GM23338 (cell line): ENCODE results near the gene MBL2. TPM values are rescaled to one million over a fixed set of nuclear protein-coding genes. Genes with fewer than 3 reads are reported as not detected.

Source experiments
- ATAC-seq: fragments of 200-7000 bp; cut with Tn5 transposase; 3 replicates; pipeline ENCODE4 v1.9.1; 2020
- DNase-seq: peaks from one replicate; pipeline ENCODE4 v3.0.0-alpha.2; 2015; ENCODE audit warnings: low spot score
- H2AFZ ChIP-seq: fragments of 200-600 bp; sonication (generic); 2 replicates; pipeline ENCODE4 v1.8.0; 2016; ENCODE audit warnings: antibody characterized with exemption, mild to moderate bottlenecking, moderate library complexity
- H3F3A ChIP-seq: fragments of 200-600 bp; sonication (generic); replicated peaks from 2 replicates; pipeline ENCODE4 v1.8.0; 2017; ENCODE audit warnings: antibody characterized with exemption, mixed run types, low read depth
- H3K27ac ChIP-seq: fragments of 200-600 bp; sonication (generic); 2 replicates; pipeline ENCODE4 v1.6.1; 2016; ENCODE audit warnings: low read depth
- H3K27me3 ChIP-seq: fragments of 200-600 bp; sonication (generic); 2 replicates; pipeline ENCODE4 v1.8.0; 2016; ENCODE audit warnings: mild to moderate bottlenecking, mixed run types, moderate library complexity; ENCODE audit not compliant: insufficient read depth
- H3K36me3 ChIP-seq: fragments of 200-600 bp; sonication (generic); 2 replicates; pipeline ENCODE4 v1.8.0; 2016; ENCODE audit warnings: mild to moderate bottlenecking; ENCODE audit not compliant: insufficient read depth
- H3K4me1 ChIP-seq: fragments of 200-600 bp; sonication (generic); 2 replicates; pipeline ENCODE4 v1.8.0; 2016; ENCODE audit warnings: mild to moderate bottlenecking, moderate library complexity; ENCODE audit not compliant: insufficient read depth
- H3K4me2 ChIP-seq: fragments of 200-600 bp; sonication (generic); 2 replicates; pipeline ENCODE4 v1.7.1; 2017; ENCODE audit warnings: mixed run types
- H3K4me3 ChIP-seq: fragments of 200-600 bp; sonication (generic); 2 replicates; pipeline ENCODE4 v1.6.1; 2016; ENCODE audit warnings: mixed run types
- H3K79me2 ChIP-seq: fragments of 200-600 bp; sonication (generic); replicated peaks from 2 replicates; pipeline ENCODE4 v1.8.0; 2017; ENCODE audit warnings: mild to moderate bottlenecking; ENCODE audit not compliant: insufficient read depth
- H3K9me2 ChIP-seq: fragments of 200-600 bp; sonication (generic); 2 replicates; pipeline ENCODE4 v1.8.0; 2017; ENCODE audit not compliant: insufficient read depth
- H4K20me1 ChIP-seq: fragments of 200-600 bp; sonication (generic); replicated peaks from 2 replicates; pipeline ENCODE4 v1.8.0; 2017; ENCODE audit warnings: mild to moderate bottlenecking; ENCODE audit not compliant: insufficient read depth
- H3K27ac Mint-ChIP-seq: 2 replicates; pipeline ENCODE4 v1.8.0; 2020; ENCODE audit warnings: inconsistent platforms, mild to moderate bottlenecking, moderate library complexity, mixed read lengths
- H3K27me3 Mint-ChIP-seq: 3 replicates; pipeline ENCODE4 v1.8.0; 2022; ENCODE audit warnings: low read depth, mild to moderate bottlenecking, moderate library complexity, mixed read lengths, inconsistent platforms; ENCODE audit not compliant: insufficient read depth, poor library complexity
- H3K36me3 Mint-ChIP-seq: 3 replicates; pipeline ENCODE4 v1.8.0; 2021; ENCODE audit warnings: low read depth, mild to moderate bottlenecking, inconsistent platforms, moderate library complexity, mixed read lengths
- H3K4me1 Mint-ChIP-seq: 3 replicates; pipeline ENCODE4 v1.8.0; 2020; ENCODE audit warnings: mild to moderate bottlenecking, inconsistent platforms, mixed read lengths
- H3K4me3 Mint-ChIP-seq: 3 replicates; pipeline ENCODE4 v1.8.0; 2021; ENCODE audit warnings: moderate library complexity, mild to moderate bottlenecking, inconsistent platforms, mixed read lengths
- H3K9me3 Mint-ChIP-seq: 3 replicates; pipeline ENCODE4 v1.8.0; 2020; ENCODE audit warnings: moderate library complexity, mild to moderate bottlenecking, inconsistent platforms, mixed read lengths
- JUNB ChIP-seq: IDR thresholded peaks from one replicate; pipeline ENCODE4 v1.6.1; 2016; ENCODE audit warnings: antibody characterized with exemption; ENCODE audit not compliant: unreplicated experiment
- NANOG ChIP-seq: IDR thresholded peaks from 2 replicates; pipeline ENCODE4 v1.6.1; 2016; ENCODE audit warnings: antibody characterized with exemption, borderline replicate concordance
- ZNF114 ChIP-seq: fragments of 250-450 bp; sonication (Bioruptor Pico); IDR thresholded peaks from 2 replicates; pipeline ENCODE4 v1.5.0; 2020; ENCODE audit warnings: mild to moderate bottlenecking, moderate library complexity
- polyA plus RNA-seq: library from polyadenylated mRNA; unstranded; fragments of >200 nt; fragmentation: Nextera tagmentation; extraction: Ambion mirVana; gene quantifications from 2 replicates; pipeline ENCODE4 v1.2.1, GENCODE V29; 2016
- total RNA-seq: library from RNA; depleted of rRNA; stranded (reverse); fragments of >200 nt; shearing (Covaris generic); gene quantifications from 2 replicates; pipeline ENCODE4 v1.2.3, GENCODE V29; 2014
- TF ChIP-seq, protein P1 (sequence below): fragments of 250-450 bp; sonication (Bioruptor Pico); IDR thresholded peaks from 2 replicates; pipeline ENCODE4 v1.5.0; 2020; ENCODE audit warnings: mild to moderate bottlenecking, moderate library complexity
- TF ChIP-seq, protein P2 (sequence below), 2 experiments: fragments of 200-600 bp in 1 of 2; sonication (generic) in 1 of 2; conservative IDR thresholded peaks; 2 replicates each; pipeline versions ENCODE4 v1.5.1 to v1.6.1; 2016 to 2017; ENCODE audit warnings: antibody characterized with exemption in 2 of 2, low read depth in 2 of 2, mild to moderate bottlenecking in 2 of 2, moderate library complexity in 1 of 2

Gene MBL2
- total and polyA plus RNA-seq, 2 experiments from 2014 or later: not detected

DNA sequence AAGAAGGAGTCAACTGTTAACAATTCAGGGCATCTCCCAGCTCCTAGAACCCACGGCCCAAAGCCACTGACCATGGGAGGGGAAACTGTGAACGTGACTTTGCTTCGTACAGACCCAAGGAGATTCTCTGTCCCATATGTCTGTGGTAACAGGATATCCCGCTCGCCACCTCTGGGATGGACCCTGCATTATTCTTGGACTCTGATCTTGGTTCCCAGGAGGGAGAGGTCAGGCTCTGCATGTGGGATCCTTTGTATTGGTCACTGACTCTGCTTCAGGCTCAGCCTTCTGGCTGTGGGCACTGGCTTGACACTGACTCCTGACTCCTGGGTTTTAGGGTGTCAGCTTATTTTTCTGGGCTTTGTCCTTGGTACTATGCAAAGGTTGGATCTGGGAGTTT lies 13.5 kb upstream of the MBL2 start (continued):
- TF ChIP-seq, protein P1, sequence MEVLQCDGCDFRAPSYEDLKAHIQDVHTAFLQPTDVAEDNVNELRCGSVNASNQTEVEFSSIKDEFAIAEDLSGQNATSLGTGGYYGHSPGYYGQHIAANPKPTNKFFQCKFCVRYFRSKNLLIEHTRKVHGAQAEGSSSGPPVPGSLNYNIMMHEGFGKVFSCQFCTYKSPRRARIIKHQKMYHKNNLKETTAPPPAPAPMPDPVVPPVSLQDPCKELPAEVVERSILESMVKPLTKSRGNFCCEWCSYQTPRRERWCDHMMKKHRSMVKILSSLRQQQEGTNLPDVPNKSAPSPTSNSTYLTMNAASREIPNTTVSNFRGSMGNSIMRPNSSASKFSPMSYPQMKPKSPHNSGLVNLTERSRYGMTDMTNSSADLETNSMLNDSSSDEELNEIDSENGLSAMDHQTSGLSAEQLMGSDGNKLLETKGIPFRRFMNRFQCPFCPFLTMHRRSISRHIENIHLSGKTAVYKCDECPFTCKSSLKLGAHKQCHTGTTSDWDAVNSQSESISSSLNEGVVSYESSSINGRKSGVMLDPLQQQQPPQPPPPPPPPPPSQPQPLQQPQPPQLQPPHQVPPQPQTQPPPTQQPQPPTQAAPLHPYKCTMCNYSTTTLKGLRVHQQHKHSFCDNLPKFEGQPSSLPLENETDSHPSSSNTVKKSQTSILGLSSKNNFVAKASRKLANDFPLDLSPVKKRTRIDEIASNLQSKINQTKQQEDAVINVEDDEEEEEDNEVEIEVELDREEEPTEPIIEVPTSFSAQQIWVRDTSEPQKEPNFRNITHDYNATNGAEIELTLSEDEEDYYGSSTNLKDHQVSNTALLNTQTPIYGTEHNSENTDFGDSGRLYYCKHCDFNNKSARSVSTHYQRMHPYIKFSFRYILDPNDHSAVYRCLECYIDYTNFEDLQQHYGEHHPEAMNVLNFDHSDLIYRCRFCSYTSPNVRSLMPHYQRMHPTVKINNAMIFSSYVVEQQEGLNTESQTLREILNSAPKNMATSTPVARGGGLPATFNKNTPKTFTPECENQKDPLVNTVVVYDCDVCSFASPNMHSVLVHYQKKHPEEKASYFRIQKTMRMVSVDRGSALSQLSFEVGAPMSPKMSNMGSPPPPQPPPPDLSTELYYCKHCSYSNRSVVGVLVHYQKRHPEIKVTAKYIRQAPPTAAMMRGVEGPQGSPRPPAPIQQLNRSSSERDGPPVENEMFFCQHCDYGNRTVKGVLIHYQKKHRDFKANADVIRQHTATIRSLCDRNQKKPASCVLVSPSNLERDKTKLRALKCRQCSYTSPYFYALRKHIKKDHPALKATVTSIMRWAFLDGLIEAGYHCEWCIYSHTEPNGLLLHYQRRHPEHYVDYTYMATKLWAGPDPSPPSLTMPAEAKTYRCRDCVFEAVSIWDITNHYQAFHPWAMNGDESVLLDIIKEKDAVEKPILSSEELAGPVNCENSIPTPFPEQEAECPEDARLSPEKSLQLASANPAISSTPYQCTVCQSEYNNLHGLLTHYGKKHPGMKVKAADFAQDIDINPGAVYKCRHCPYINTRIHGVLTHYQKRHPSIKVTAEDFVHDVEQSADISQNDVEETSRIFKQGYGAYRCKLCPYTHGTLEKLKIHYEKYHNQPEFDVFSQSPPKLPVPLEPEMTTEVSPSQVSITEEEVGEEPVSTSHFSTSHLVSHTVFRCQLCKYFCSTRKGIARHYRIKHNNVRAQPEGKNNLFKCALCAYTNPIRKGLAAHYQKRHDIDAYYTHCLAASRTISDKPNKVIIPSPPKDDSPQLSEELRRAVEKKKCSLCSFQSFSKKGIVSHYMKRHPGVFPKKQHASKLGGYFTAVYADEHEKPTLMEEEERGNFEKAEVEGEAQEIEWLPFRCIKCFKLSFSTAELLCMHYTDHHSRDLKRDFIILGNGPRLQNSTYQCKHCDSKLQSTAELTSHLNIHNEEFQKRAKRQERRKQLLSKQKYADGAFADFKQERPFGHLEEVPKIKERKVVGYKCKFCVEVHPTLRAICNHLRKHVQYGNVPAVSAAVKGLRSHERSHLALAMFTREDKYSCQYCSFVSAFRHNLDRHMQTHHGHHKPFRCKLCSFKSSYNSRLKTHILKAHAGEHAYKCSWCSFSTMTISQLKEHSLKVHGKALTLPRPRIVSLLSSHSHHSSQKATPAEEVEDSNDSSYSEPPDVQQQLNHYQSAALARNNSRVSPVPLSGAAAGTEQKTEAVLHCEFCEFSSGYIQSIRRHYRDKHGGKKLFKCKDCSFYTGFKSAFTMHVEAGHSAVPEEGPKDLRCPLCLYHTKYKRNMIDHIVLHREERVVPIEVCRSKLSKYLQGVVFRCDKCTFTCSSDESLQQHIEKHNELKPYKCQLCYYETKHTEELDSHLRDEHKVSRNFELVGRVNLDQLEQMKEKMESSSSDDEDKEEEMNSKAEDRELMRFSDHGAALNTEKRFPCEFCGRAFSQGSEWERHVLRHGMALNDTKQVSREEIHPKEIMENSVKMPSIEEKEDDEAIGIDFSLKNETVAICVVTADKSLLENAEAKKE (CRISPR knock-in tag): no peak
- no peak for TF ChIP-seq ZNF114 (CRISPR knock-in tag)
- TF ChIP-seq, protein P2, sequence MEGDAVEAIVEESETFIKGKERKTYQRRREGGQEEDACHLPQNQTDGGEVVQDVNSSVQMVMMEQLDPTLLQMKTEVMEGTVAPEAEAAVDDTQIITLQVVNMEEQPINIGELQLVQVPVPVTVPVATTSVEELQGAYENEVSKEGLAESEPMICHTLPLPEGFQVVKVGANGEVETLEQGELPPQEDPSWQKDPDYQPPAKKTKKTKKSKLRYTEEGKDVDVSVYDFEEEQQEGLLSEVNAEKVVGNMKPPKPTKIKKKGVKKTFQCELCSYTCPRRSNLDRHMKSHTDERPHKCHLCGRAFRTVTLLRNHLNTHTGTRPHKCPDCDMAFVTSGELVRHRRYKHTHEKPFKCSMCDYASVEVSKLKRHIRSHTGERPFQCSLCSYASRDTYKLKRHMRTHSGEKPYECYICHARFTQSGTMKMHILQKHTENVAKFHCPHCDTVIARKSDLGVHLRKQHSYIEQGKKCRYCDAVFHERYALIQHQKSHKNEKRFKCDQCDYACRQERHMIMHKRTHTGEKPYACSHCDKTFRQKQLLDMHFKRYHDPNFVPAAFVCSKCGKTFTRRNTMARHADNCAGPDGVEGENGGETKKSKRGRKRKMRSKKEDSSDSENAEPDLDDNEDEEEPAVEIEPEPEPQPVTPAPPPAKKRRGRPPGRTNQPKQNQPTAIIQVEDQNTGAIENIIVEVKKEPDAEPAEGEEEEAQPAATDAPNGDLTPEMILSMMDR (conservative IDR thresholded peaks at IDR 0.05; ENCODE audit: low read depth in 2 of 2): no peak
- no peak for TF ChIP-seq JUNB

DNA sequence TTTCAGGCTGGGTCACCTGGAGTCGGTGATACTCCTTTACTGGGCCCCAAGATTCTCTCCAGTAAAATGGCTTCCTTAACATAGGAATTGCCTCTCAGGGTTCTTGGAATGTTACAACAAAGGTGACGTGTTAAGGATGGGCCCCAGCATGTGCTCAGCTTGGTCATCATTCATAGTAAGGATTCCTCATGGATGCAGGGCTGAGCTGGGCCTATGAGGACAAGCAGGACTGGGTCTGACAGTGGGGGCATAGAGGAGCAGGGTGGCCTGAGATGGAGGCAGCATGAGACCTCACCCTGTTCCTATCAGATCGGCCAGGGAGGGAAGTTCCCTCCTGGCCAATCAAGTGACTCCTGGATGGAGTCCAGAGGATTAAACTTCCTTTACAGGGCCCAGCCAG lies 12.8 kb upstream of the MBL2 start:
- Histone ChIP-seq H3K27me3 (no peaks in the 10 kb centered on the region), H3K9me2 (peaks cover 8% of the 10 kb centered on the region; the same call in 1 of the 2 replicates), H3K27ac (no peak overlapping the region), H3K36me3 (no peaks in the 10 kb centered on the region), H2AFZ (no peak overlapping the region), H3K79me2 (no peaks in the 10 kb centered on the region), H3K4me1 (no peaks in the 10 kb centered on the region), H4K20me1 (no peaks in the 10 kb centered on the region), H3K4me2 (no peak overlapping the region), H3K4me3 (no peak overlapping the region), H3F3A (no peaks in the 10 kb centered on the region)
- DNase-seq (no peak), ATAC-seq (no peak)
- Mint-ChIP-seq H3K27ac (no peak overlapping the region), H3K27me3 (peaks cover 1% of the 10 kb centered on the region), H3K36me3 (no peaks in the 10 kb centered on the region), H3K4me3 (no peak overlapping the region), H3K9me3 (no peaks in the 10 kb centered on the region), H3K4me1 (peaks cover 1% of the 10 kb centered on the region; the same call in 2 of the 3 replicates)
- TF ChIP-seq, protein P1 (CRISPR knock-in tag): no peak
- TF ChIP-seq NANOG: no peak
- no peak for TF ChIP-seq JUNB
- TF ChIP-seq, protein P2 (conservative IDR thresholded peaks at IDR 0.05; ENCODE audit: low read depth in 2 of 2): no peak
